Adipose tissue (tissue), 3 donors: ENCODE data around the gene ENO3. TPM values are rescaled to one million over a fixed set of nuclear protein-coding genes. Genes with fewer than 3 reads are reported as not detected.

Experiments used
- H3K27ac ChIP-seq: one replicate; pipeline ENCODE4 v1.5.1; 2013; ENCODE audit warnings: low read depth, low read length
- WGBS, 3 donors: extraction: QIAGEN DNeasy Blood & Tissue Kit; methylation state at CpG; one replicate each; pipeline ENCODE4 v1.1.7; 2013; 5-methylcytosine and 5-hydroxymethylcytosine counted together
- polyA plus RNA-seq, 3 donors: library from polyadenylated mRNA; stranded (reverse); fragments of 200-250 nt; gene quantifications; one replicate each; pipeline ENCODE4 v1.2.3, GENCODE V29; 2013
- donor health status: healthy with polysubstance abuse.
- donor health status: Bipolar disorder and iron deficiency.
- donor health status: healthy.

The ENO3 gene
- polyA plus RNA-seq, 3 donors, result 5.1 to 13.5 (median 6.4) TPM

- whole genome bisulfite sequencing, 3 donors, result 78 to 86% (median 84%) methylated on average over 6 of the region's 6 CpGs
- H3K27ac ChIP-seq, result no peak overlapping the region
Observed at GRCh38 chr17:4994081-4994595, 43.2 kb downstream of the ENO3 start.

- WGBS, 3 donors, result 0 to 1% (median 1%) methylated on average over 66 to 93 of the region's 93 CpGs
- H3K27ac ChIP-seq, result peak within 1 kb of the TSS; percentile 54
Observed at GRCh38 chr17:4997302-4998026, 46.5 kb downstream of the ENO3 start, which contains the start of the genes INCA1 and KIF1C. INCA1 (minus strand) TSS chr17:4997522; CDS start chr17:4994437, 3,085 bp downstream. KIF1C (plus strand) TSS chr17:4997950; CDS start chr17:5000247, 2,297 bp downstream.

- H3K27ac ChIP-seq, result no peak overlapping the region
- 1 to 2% (median 2%) methylated on average over 42 to 55 of the region's 55 CpGs for WGBS, 3 donors
Observed at GRCh38 chr17:4998027-4998731, 47.3 kb downstream of the ENO3 start.

- H3K27ac ChIP-seq, result no peak overlapping the region
- 12 to 30% (median 20%) methylated on average over 14 of the region's 14 CpGs for WGBS, 3 donors
Observed at GRCh38 chr17:4998732-4999429, 48.0 kb downstream of the ENO3 start.

GRCh38 chr17:4999430-5000093 lies 48.6 kb downstream of the ENO3 start:
- no peak overlapping the region for H3K27ac ChIP-seq
- WGBS, 3 donors, result 39 to 78% (median 69%) methylated on average over 12 of the region's 12 CpGs

GRCh38 chr17:5000237-5000639 lies 49.3 kb downstream of the ENO3 start:
- no peak overlapping the region for H3K27ac ChIP-seq
- WGBS, 3 donors, result 40 to 67% (median 61%) methylated on average over 11 of the region's 11 CpGs

- 92 to 94% (median 93%) methylated on average over 20 of the region's 20 CpGs for WGBS, 3 donors
Observed at GRCh38 chr17:5002121-5002788, 51.3 kb downstream of the ENO3 start.

GRCh38 chr17:5003214-5003867 lies 52.4 kb downstream of the ENO3 start:
- WGBS, 3 donors, result 94 to 96% (median 94%) methylated on average over 18 of the region's 18 CpGs
- H3K27ac ChIP-seq, result no peak overlapping the region

More at GRCh38 chr17:5002121-5002788, 51.3 kb downstream of the ENO3 start:
- no peak overlapping the region for H3K27ac ChIP-seq

Other genes starting within 250 kb of the ENO3 start
- gene PELP1, start 247.0 kb upstream of the ENO3 start, polyA plus RNA-seq, result 10 to 100 TPM; 13.3 to 29.1 (median 18.7) TPM
- 10 to 100 TPM in 2 of 3 donors, 1 to 10 TPM in 1; 6.6 to 72.4 (median 43.6) TPM for gene ARRB2, start 240.5 kb upstream of the ENO3 start, polyA plus RNA-seq
- 10 to 100 TPM; 19.2 to 36.9 (median 23.2) TPM for gene MED11, start 219.7 kb upstream of the ENO3 start, polyA plus RNA-seq
- gene ZMYND15, start 211.3 kb upstream of the ENO3 start, polyA plus RNA-seq, result under 1 TPM; 0.33 to 0.90 (median 0.56) TPM
- 10 to 100 TPM in 2 of 3 donors, 1 to 10 TPM in 1; 6.6 to 13.3 (median 12.1) TPM for gene CXCL16, start 211.2 kb upstream of the ENO3 start, polyA plus RNA-seq
- under 1 TPM in 2 of 3 donors, not detected in 1; 0.12 to 0.85 TPM for gene TM4SF5, start 179.2 kb upstream of the ENO3 start, polyA plus RNA-seq
- gene VMO1, start 164.8 kb upstream of the ENO3 start, polyA plus RNA-seq, result 1 to 10 TPM in 2 of 3 donors, under 1 TPM in 1; 0.48 to 4.7 (median 2.1) TPM
- under 1 TPM in 1 of 3 donors, not detected in 2; 0.12 TPM for gene GLTPD2, start 162.2 kb upstream of the ENO3 start, polyA plus RNA-seq
- gene PSMB6, start 155.0 kb upstream of the ENO3 start, polyA plus RNA-seq, result 100 to 1,000 TPM in 2 of 3 donors, 10 to 100 TPM in 1; 81.5 to 182 (median 181) TPM
- 10 to 100 TPM; 14.4 to 32.1 (median 16.0) TPM for gene PLD2, start 144.0 kb upstream of the ENO3 start, polyA plus RNA-seq
- 10 to 100 TPM; 25.8 to 52.9 (median 30.0) TPM for gene MINK1, start 117.8 kb upstream of the ENO3 start, polyA plus RNA-seq
- 1 to 10 TPM; 1.4 to 2.9 (median 2.6) TPM for gene C17orf107, start 51.6 kb upstream of the ENO3 start, polyA plus RNA-seq
- 1 to 10 TPM; 1.2 to 3.1 (median 1.8) TPM for gene CHRNE, start 48.0 kb upstream of the ENO3 start, polyA plus RNA-seq
- under 1 TPM in 2 of 3 donors, not detected in 1; 0.04 to 0.05 TPM for gene GP1BA, start 18.8 kb upstream of the ENO3 start, polyA plus RNA-seq
- gene SLC25A11, start 11.1 kb upstream of the ENO3 start, polyA plus RNA-seq, result 10 to 100 TPM; 25.6 to 68.6 (median 49.6) TPM
- 100 to 1,000 TPM in 1 of 3 donors, 10 to 100 TPM in 2; 60.2 to 111 (median 79.2) TPM for gene RNF167, start 10.9 kb upstream of the ENO3 start, polyA plus RNA-seq
- gene PFN1, start 2.6 kb upstream of the ENO3 start, polyA plus RNA-seq, result 1,000 to 10,000 TPM in 1 of 3 donors, 100 to 1,000 TPM in 2; 270 to 1,173 (median 475) TPM
- gene SPAG7, start 16.7 kb downstream of the ENO3 start, polyA plus RNA-seq, result 10 to 100 TPM; 34.0 to 73.9 (median 73.1) TPM
- 10 to 100 TPM; 23.2 to 78.6 (median 60.5) TPM for gene CAMTA2, start 36.6 kb downstream of the ENO3 start, polyA plus RNA-seq
- 1 to 10 TPM in 2 of 3 donors, under 1 TPM in 1; 0.47 to 1.6 (median 1.1) TPM for gene INCA1, start 46.4 kb downstream of the ENO3 start, polyA plus RNA-seq
- gene KIF1C, start 46.8 kb downstream of the ENO3 start, polyA plus RNA-seq, result 100 to 1,000 TPM in 1 of 3 donors, 10 to 100 TPM in 2; 36.0 to 113 (median 78.9) TPM
- gene SLC52A1, start 84.3 kb downstream of the ENO3 start, polyA plus RNA-seq, result not detected
- gene ZFP3, start 127.3 kb downstream of the ENO3 start, polyA plus RNA-seq, result 1 to 10 TPM; 1.0 to 2.1 (median 1.8) TPM
- 1 to 10 TPM; 3.6 to 4.3 (median 4.1) TPM for gene ZNF232, start 160.8 kb downstream of the ENO3 start, polyA plus RNA-seq
- under 1 TPM; 0.03 to 0.11 (median 0.03) TPM for gene USP6, start 164.9 kb downstream of the ENO3 start, polyA plus RNA-seq
- gene ZNF594, start 240.7 kb downstream of the ENO3 start, polyA plus RNA-seq, result 1 to 10 TPM; 1.2 to 1.5 (median 1.3) TPM